D721Med (cell line): Measurements from ENCODE around the gene SLCO3A1.

ENCODE experiments used
- DNase-seq: peaks from one replicate; pipeline ENCODE4 v3.0.0; 2011; ENCODE audit warnings: low spot score; ENCODE audit not compliant: insufficient read length
- FAIRE-seq: peaks from 2 replicates; lab custom pipeline; 2011; peaks lifted over from hg19 to GRCh38; lab: Jason Lieb, UNC
- TF ChIP-seq, protein P1 (sequence below): IDR thresholded peaks from 2 replicates; pipeline ENCODE4 v1.5.1; 2012; ENCODE audit warnings: mild to moderate bottlenecking, control low read depth; ENCODE audit not compliant: insufficient read depth; ENCODE audit errors: missing control alignments

The SLCO3A1 gene

DNA sequence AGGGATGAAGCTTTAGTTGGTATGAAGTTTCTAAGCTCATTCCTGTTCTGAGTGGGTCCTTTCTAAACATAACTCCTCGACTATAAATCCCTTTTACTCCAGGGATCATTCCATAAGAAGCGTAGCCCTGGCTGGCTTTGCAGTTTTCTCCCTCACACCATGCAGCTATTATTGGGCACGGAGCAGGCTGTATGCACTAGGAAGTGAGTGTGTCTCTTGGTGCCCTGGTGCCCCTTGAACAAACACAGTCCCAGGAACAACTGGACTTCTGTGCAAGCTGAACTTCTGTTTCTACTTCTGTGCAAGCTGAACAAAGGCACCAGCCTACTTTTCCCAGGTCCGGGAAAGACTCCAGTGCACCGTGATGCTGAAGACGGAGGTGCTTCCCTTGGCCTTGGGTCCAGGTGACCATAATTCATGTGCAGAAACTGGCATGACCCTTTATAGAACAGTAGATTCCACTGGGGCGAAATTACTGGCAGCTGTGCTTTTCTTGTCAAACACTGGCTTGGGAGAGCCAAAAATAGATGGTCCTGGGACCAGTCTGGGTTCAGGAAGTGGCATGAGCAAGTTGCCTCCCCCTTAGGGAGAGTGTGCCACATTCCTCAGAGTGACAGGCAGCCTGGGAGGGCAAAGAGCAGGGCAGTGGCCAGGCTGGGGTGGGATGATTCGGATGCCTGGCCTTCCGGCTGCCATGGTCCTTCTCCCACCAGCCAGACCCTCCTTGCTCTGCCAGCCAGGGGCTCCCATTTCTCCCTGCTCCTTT lies 127.2 kb downstream of the SLCO3A1 start:
- DNase-seq: no peak
- TF ChIP-seq, protein P1, sequence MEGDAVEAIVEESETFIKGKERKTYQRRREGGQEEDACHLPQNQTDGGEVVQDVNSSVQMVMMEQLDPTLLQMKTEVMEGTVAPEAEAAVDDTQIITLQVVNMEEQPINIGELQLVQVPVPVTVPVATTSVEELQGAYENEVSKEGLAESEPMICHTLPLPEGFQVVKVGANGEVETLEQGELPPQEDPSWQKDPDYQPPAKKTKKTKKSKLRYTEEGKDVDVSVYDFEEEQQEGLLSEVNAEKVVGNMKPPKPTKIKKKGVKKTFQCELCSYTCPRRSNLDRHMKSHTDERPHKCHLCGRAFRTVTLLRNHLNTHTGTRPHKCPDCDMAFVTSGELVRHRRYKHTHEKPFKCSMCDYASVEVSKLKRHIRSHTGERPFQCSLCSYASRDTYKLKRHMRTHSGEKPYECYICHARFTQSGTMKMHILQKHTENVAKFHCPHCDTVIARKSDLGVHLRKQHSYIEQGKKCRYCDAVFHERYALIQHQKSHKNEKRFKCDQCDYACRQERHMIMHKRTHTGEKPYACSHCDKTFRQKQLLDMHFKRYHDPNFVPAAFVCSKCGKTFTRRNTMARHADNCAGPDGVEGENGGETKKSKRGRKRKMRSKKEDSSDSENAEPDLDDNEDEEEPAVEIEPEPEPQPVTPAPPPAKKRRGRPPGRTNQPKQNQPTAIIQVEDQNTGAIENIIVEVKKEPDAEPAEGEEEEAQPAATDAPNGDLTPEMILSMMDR: no peak
- FAIRE-seq: no peak

DNA sequence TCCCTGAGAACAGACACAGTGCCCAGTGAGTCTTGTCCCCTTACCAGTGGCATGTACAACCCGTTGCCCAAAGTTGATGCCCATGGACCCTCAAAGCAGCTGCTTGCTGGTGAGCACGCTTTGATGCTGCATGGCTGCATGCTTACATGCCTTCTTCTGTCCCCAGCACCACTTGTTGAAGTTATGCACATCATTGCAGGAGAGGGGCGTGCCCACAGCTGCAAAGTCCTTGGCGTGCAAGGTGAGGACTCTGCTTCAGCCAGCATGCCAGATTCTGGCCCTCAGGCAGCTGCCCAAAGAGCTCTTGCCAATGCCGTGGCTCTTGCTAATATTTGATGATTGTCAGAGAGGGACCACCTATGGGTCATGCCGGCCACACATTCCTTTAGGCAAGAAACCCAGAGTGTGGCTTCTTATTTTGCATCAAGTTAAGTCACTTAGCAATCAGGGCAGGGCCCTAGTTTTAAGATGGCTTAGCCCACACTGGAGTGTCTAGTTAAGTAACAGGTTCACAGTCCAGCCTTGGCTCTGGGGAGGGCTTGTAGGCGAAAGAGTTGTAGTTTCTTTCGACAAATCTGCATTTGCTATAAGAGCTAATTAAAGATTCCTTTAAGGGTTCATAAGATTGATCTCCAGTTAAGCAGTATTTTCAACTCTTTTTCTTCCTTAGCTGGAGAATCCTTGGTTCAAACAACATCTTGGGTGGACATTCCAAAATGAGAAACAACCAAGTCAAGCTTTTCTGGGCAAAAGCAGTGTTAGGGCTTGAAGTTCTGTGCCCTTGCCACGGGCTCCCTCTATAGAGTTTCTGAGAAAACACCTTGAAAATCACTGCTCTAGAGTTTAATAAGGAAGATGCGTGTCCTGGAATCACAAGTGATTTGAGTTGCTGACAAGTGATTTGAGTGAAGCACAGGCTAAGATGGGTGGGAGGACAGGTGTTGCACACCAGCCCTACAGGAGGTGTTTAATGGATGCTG lies 128.6 kb downstream of the SLCO3A1 start:
- FAIRE-seq (no peak), DNase-seq (no peak)
- TF ChIP-seq, protein P1: peak; percentile 15

DNA sequence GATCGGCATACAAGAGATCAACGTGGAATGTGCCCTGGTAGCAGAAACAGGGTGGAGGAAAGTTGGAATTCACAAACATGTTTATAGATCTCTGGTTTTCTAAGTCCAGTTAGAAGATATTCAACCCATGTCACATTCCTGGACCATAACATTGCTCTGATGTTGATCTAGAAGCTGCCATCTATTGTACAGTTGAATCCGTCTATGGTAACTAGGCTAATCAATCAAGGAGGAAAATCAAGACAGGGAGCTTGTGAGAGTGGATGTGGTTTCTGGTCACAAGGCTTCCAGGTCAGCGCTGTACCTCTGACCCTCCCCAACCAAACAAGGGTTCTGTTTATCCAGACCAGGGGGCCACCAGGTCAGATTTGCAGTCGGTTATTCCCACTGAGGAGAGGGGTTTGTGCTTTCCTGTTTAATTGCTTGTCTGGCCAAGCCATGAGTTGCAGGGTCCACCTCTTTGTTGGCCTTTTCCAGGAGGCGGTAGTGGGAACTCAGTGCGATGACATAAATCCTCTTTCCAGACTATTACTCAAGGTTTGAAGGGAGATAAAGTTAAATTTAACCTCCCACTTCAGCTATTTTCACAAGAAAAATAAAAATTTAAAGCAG lies 130.3 kb downstream of the SLCO3A1 start:
- TF ChIP-seq, protein P1: no peak
- DNase-seq (no peak), FAIRE-seq (no peak)

DNA sequence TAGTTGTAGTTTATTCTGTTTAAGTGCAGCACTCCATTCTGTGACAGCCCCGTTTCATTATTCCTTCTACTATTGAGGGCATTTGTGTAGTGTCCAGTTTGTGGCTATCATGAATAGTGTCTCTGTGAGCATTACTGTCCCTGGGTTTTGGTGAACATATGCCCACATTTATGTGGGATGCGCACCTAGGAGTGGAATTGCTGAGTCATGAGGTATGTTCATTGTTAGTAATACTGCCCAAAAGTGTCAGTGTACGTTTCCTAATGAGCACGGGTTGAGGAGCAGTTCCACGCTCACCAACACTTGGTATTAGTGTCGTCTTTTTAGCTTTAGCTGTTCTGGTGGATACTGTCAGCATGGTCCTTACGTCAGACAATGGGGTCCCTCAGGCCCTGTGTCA lies 131.8 kb downstream of the SLCO3A1 start:
- FAIRE-seq (no peak), DNase-seq (no peak)
- TF ChIP-seq, protein P1: no peak

DNA sequence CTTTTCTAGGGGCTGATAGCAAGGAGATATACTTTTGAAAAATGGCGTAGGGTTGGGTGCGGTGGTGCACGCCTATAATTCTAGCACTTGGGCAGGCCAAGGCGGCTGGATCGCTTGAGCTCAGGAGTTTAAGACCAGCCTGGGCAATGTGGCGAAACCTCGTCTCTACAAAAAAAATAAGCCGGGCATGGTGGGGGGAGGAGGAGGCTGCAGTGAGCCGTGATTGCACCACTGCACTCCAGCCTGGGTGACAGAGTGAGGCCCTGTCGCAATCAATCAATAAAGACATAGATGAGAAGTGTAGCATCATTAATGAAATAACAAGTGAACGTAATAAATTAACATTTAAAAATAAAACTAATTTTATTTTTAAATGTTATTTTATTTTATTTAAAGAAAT lies 134.6 kb downstream of the SLCO3A1 start:
- DNase-seq: no peak
- TF ChIP-seq, protein P1: no peak
- FAIRE-seq: no peak

DNA sequence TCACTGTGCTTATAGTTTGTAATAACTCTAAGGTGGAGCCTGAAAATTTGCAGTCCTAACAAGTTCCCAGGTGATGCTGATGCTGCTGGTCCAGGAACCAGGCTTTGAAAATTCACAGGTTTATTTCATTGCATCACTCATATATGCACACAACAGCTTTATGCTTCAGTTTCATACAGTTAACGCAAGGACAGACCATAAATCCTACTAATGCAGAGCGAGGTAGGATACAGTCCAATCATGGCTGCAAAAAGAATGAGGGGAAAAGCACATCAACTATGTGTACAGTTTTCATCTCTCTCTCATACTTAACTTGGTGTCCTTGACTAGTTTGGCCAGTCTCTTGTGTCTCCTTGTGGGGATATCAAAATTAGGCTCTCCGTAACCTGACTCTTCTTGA lies 135.1 kb downstream of the SLCO3A1 start:
- TF ChIP-seq, protein P1: no peak
- FAIRE-seq (no peak), DNase-seq (no peak)
